HG03095 (cell line): ENCODE results near the gene PKDCC.

Experiments used
- ATAC-seq: cut with Tn5 transposase; IDR thresholded peaks from one replicate; pipeline ENCODE4 v1.9.1; 2021; ENCODE audit warnings: moderate library complexity; ENCODE audit not compliant: unreplicated experiment

The PKDCC gene

DNA sequence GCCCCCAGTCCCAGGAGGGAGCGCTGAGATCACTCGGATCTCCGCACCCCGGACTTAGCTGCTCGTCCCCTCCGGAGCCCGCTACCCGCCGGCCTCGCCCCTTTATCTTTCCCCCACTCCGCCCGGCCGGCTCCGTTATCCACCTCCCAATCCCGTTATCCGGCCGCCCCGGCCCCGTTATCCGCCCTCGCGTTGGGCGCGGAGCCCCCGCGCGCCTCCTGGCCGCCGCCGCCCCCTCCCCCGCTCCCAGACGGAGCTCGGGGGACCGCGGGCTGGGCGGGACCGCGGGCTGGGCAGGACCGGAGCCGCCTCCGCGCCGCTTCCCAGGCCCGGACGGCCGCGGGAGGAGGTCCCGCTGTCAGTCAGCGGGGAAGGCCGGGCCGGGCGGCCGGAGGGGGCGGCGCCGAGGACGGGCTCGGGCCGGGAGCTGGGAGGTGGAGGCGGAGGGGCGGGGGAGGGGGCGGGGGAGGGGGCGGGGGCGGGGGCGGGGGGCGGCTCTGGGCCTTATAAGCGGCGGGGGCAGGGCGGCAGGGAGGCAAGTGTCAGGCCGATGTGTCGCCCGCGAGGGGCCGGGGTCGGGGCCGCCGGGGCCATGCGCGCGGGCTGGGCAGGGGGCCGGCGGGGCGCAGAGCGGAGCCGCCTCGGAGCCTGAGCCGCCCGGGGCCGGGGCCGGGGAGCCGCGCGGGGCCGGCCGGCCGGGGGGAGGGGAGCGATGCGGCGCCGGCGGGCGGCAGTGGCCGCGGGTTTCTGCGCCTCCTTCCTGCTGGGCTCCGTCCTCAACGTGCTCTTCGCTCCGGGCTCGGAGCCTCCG lies at the start of gene PKDCC:
PKDCC (plus strand) TSS at position 534 of the 811 bp plus-strand sequence; CDS start at position 713, 179 bp downstream.
- ATAC-seq: peak; percentile 81

GRCh38 chr2:41998186-41999127 lies 49.4 kb upstream of the PKDCC start:
- no peak for ATAC-seq

DNA sequence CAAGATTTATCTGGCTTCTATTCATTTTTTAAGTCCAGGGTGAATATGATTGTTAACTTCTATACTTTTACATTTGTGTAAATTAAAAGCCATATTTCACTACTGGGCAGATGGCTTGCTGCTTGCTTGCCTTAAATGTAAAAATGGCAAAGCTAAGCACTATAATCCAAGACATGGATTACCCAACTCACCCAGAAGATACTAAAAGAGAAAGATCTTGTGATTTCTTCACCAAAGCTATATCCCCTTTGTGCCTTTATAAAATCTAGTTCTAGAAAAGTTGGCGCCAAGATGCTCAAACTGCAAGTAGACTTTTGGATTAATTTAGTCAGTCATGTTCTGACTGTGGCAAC lies 48.7 kb upstream of the PKDCC start:
- ATAC-seq: no peak

DNA sequence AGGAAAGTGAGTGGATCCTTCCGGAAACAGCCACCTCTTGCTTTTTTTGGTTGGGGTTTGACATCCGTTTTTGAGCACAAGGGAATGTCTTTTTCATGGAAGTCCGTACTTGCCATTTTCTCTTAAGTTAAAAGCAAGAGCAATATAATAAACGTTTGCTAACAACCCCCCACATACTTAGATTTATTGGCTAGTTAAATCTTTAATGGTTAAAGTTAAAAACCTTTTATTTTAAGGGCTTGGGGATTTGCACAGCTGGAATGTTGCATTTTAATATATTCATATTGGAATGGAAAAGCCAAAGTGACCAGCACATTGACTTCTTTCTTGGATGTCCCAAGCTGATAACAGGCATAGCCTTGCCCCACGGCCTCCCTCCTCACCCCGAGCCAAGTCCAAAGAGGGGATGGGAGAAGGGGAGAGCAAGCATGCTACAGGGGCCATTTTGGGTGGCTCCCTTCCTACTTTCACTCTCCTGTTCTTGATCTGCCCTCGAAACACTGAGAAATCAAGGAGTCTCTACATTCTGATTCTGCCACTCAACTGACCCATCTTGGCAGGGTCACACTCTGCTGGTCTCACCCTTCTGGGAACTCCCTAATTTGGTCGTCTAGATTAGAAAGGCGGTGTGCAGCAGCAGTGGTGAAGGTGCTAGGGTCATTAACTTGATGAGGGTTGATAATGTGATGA lies 48.1 kb upstream of the PKDCC start:
- ATAC-seq: no peak

DNA sequence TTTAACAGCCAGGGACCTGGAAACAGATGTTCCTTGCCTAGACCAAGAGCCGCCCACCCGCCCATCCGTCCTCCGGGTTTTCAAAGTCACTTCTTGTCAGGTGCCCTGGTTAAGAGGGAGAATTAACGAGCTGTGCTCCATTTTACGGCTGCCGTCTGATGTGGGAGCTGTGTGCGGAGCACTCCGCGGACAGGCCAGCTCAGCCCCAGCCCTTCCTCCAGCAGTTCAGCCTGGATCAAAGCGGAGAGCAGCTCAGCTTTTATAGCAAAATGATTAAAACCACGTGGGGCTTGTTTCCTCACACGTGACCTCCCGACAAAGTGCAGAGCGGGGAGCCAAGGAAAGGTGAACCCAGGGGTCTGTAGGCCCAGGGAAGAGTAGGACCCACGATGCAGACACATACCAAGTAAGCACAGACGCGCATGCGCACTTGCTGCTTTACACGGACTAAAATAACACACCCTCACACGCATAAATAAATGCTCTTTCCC lies 46.1 kb upstream of the PKDCC start:
- no peak for ATAC-seq

DNA sequence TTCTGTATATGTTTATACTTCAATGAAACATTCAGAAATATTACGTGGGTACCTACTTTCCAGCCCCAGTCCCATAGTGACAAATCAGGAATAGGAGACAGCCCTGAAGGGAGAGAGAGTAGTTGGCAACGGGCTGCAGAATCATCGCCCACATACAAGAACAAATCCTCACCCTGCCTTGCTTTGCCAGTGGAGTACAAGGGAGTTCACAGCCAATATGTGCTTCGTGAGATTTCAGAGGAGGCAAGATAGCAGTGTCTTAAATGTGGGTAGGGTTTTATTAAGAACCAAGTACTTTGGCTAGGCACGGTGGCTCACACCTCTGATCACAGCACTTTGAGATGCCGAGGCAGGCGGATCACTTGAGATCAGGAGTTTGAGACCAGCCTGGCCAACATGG lies 40.3 kb upstream of the PKDCC start:
- ATAC-seq: no peak

DNA sequence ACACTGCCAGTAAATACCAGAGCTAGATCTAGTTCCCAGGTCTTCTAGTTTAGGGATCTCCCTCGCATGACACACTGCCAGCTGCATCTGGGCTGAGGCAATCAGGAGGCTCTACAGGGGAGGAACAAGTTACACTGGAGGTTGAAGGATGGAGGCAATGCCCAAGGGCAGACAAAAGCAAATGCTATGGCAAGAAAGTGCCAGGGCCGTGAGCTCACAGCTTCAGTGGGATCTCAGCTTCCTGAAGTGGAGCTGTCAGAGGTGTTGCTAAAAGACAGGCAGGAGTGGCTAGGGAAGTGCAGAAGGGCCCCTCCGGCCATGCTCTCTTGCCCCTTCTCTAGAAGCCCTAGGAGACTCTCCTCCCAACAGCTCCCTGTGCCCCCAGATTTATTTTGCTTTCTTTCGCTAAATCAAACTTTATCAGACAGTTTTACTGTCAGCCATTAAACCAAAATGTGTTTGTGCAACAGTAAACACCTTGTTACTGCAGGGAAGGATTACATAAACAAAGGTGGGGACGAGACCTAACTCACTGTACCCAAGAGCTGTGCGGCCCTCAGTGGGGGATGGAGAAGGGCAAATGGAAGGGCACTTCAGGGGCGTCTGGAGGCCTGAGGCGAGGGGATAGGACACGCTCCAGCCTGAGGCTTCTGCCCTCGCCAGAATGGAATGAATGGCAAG lies 39.4 kb upstream of the PKDCC start:
- ATAC-seq: no peak

- peak; percentile 69 for ATAC-seq
Observed at GRCh38 chr2:42009657-42010580, 37.9 kb upstream of the PKDCC start.

GRCh38 chr2:42010743-42011298 lies 37.0 kb upstream of the PKDCC start:
- ATAC-seq: no peak

DNA sequence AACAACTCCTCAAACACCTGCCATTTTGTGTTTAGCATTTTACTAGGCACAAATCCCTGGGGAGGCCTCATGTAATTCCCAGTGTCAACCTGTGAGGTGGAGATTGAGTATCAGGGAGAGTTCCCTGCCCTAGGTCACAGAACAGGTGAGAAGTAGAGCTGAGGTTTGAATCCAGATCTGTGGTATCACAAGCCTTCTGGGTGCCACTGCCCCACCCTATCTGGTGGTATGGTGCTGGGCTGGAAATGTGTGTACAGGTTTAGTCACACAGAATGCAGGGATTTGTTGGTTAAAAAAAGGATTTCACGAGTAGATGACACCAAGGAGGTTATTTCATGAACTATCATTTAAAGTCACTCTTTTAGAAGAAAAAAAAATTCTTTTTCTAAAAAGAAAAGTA lies 35.7 kb upstream of the PKDCC start:
- ATAC-seq: no peak

GRCh38 chr2:42012651-42013050 lies 35.2 kb upstream of the PKDCC start:
- no peak for ATAC-seq

GRCh38 chr2:42013409-42013808 lies 34.4 kb upstream of the PKDCC start:
- no peak for ATAC-seq

- no peak for ATAC-seq
Observed at GRCh38 chr2:42021464-42021863, 26.4 kb upstream of the PKDCC start.

DNA sequence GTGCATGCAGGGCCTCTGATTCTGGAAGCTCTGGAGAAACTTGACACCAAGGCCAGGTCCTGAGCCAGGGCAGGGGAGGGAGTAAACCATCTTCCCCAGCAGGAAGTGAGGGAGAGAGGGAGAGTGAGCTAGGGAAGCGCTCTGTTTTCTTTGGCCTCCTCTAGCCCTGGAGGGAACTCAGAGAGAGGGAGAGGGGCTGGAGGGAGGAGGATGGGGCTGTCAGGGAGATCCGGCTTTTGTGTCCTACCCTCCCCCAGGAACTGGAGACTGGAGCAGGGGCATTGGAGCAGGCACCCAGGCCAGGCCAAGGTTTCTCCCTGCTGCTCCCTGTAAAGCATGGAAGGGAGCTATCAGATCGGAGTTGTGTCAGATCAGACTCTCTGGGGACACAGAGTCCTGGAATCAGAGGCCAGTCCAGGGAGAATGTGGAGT lies 22.7 kb upstream of the PKDCC start:
- ATAC-seq: no peak

- no peak for ATAC-seq
Observed at GRCh38 chr2:42026272-42026671, 21.5 kb upstream of the PKDCC start.

GRCh38 chr2:42028571-42029148 lies 19.2 kb upstream of the PKDCC start:
- peak; percentile 85 for ATAC-seq

- ATAC-seq: no peak
Observed at GRCh38 chr2:42029171-42029570, 18.6 kb upstream of the PKDCC start.

DNA sequence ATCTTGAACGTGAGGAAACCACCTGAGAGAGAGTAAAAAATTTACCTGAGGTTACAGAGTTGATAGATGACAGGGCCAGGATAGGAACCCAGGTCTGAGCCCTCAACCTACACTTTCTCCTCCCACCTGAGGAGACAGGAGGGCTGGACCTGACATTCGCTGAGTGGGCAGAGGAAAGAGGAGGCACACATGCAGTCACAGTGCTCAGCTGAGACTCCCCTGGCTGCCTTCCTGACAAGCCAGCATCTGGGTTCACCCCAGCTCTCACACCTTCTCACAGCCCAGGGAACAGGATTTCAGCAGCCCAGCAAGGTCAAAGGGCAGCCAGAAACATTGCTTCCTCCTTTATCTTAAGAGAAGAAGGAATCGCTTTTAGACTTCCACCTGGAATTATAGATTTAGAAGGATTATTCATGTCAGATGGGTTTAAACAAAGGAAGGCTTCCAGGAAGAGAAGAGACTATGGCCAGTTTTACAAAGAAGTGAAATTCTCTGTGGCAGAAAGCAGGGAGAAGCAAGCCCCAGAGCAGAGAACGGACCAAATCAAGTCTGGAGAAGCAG lies 18.1 kb upstream of the PKDCC start:
- no peak for ATAC-seq
